Forelimb muscle (tissue), 1 donor: Measurements from ENCODE around the gene TMSB10. TPM values are rescaled to one million over a fixed set of nuclear protein-coding genes. Genes with fewer than 3 reads are reported as not detected.
"Not testable (repeated sequence)": the region's sequence is repeated elsewhere in the genome, so short reads cannot be mapped to it uniquely, and the experiment has no call there.

Experiments
- DNase-seq: peaks from one replicate; pipeline ENCODE4 v3.0.0-alpha.2; 2013; ENCODE audit warnings: low read depth
- polyA plus RNA-seq: library from polyadenylated mRNA; unstranded; fragments of 120-200 nt; gene quantifications from one replicate; pipeline ENCODE4 v1.2.1, GENCODE V29; 2013; ENCODE audit not compliant: insufficient read length

The TMSB10 gene
- polyA plus RNA-seq, 1 donor, result 1,084 TPM

GRCh38 chr2:84939426-84940087, 34.1 kb downstream of the TMSB10 start:
- DNase-seq, result no peak

- DNase-seq, result no peak
Measured at GRCh38 chr2:84940088-84940470, 34.6 kb downstream of the TMSB10 start.

GRCh38 chr2:84940831-84941412, 35.5 kb downstream of the TMSB10 start:
- DNase-seq, result no peak

GRCh38 chr2:84942166-84942565, 36.7 kb downstream of the TMSB10 start:
- DNase-seq, result no peak

- DNase-seq, result no peak
Measured at GRCh38 chr2:84942964-84943421, 37.5 kb downstream of the TMSB10 start.

GRCh38 chr2:84944295-84944909, 38.9 kb downstream of the TMSB10 start:
- DNase-seq, result no peak

- not testable (repeated sequence) for DNase-seq
Measured at GRCh38 chr2:84945838-84946203, 40.4 kb downstream of the TMSB10 start.

- no peak for DNase-seq
Measured at GRCh38 chr2:84946204-84947009, 41.0 kb downstream of the TMSB10 start.

- no peak for DNase-seq
Measured at GRCh38 chr2:84947010-84947593, 41.6 kb downstream of the TMSB10 start.

GRCh38 chr2:84953535-84953934, 48.1 kb downstream of the TMSB10 start:
- DNase-seq, result no peak

- DNase-seq, result no peak
Measured at GRCh38 chr2:84954329-84954728, 48.9 kb downstream of the TMSB10 start.

Other genes with a start within 250 kb of the TMSB10 start
- 0.08 TPM for gene TRABD2A, start 24.6 kb upstream of the TMSB10 start, polyA plus RNA-seq
- gene KCMF1, start 65.5 kb downstream of the TMSB10 start, polyA plus RNA-seq, result 43.9 TPM
- 34.6 TPM for gene TCF7L1, start 227.7 kb downstream of the TMSB10 start, polyA plus RNA-seq